Subcutaneous adipose tissue (tissue), 4 donors: ENCODE measurements around the gene LIMK2. TPM values are rescaled to one million over a fixed set of nuclear protein-coding genes. Genes with fewer than 3 reads are reported as not detected.

Source experiments
- CTCF ChIP-seq: fragments of 450-650 bp; IDR thresholded peaks from one replicate; pipeline ENCODE4 v1.5.1; 2016; ENCODE audit warnings: low read depth, mild to moderate bottlenecking, control low read depth, antibody characterized with exemption, moderate library complexity
- total RNA-seq, 4 donors: library from RNA; depleted of rRNA; stranded (reverse); fragments of >200 nt; gene quantifications; one replicate each; pipeline ENCODE4 v1.1.0, GENCODE V29; 2016

The LIMK2 gene
- total RNA-seq, 4 donors from 2014 or later: 15.4 to 26.4 (median 22.6) TPM

DNA sequence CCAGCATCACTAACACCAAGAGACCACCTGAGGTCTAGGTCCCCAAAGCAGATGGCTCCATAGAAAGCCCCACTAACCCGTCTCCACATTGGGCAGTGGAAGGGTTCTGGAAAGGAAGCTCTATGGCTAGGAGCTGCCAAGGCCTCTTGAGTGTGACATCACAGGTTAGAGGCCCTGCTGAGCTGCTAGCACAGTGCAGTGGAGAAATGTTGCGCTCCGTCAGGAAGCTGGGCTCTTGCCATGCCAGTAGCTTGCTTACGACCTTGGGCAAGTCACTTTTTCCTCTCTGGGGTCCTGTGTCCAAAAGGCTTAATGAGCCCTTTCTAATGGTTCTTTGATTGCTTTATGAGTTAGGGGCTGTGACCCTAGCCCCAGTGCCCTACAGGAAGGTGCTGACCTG is 69.6 kb downstream of the LIMK2 start:
- no peak for TF ChIP-seq CTCF

DNA sequence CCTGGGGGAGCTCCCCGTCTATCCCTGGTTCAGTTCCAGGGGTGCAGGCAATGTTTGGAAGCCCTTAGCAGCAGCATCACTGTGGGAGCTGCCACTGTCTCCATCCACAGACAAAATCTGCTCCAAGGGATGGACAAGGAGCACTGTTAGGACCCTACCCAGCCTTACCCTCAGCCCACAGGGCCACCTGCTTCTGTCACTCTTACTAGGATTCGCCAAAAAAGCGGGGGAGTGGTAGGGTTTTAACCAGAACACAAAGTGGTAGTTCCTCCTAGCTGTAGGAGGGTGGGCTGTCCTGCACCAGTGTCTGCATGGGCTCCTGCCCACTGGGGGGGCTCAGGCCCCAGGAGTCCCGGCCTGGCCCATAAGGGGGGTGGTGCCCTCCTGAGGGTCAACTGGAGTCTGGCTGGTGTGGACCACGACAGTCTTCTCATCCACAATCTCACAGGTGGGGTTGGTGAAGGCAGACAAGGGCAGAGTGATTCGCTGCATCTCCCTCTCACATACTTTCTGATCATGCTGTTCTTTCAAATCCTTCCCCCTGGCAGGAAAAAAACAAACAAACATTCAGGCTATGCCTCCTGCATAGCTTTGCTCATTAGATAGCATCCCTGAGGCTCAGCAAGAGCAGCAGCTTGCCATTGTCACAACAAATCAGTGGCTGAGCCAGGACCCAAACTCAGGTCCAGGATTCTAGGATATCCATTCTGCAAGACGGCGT is 70.8 kb downstream of the LIMK2 start:
- TF ChIP-seq CTCF: no peak

DNA sequence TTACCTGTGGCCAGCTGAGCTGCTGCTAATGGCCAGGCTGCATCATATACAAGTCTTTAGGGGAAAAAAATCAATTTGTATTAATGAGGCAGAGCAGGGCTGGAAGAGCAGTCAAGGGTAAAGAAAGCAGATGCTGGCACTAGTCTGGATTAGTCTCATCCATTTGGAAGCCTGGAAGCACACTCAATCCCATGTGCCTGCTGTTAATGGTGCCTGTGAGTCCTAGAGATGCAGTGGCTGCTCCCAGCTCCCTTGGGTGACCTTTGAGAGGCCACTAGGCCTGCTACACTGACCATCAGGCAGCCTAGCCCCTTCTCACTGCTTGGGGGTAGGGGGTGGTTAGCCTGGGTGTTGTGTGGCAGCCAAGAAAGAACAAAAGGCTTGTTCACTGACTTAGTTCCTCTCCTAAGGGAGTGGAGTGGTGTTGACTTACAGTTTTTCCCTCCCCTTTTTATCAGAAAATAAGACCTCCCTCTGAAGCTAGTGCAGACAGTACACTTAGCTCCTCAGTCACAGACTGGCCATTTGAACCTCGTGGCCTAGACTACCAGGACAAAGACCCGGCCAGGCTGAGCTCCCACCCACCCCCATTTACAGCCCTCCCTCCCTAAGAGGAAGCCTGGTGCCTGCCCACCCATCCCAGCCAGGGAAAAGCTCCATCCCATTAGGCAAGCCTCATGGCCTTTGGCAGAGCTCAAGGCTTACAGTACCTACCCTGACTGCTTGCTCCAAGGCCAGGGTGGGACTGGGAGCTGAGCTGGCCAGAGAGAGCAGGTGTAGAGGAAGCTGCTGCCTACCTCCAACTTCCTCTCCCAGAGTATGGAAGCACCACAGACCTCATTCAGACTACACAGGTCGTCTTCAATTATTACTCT is 72.4 kb downstream of the LIMK2 start:
- TF ChIP-seq CTCF: no peak

GRCh38 chr22:31286360-31287255 is 74.5 kb downstream of the LIMK2 start:
- no peak for TF ChIP-seq CTCF

GRCh38 chr22:31287818-31288495 is 75.9 kb downstream of the LIMK2 start:
- no peak for TF ChIP-seq CTCF

DNA sequence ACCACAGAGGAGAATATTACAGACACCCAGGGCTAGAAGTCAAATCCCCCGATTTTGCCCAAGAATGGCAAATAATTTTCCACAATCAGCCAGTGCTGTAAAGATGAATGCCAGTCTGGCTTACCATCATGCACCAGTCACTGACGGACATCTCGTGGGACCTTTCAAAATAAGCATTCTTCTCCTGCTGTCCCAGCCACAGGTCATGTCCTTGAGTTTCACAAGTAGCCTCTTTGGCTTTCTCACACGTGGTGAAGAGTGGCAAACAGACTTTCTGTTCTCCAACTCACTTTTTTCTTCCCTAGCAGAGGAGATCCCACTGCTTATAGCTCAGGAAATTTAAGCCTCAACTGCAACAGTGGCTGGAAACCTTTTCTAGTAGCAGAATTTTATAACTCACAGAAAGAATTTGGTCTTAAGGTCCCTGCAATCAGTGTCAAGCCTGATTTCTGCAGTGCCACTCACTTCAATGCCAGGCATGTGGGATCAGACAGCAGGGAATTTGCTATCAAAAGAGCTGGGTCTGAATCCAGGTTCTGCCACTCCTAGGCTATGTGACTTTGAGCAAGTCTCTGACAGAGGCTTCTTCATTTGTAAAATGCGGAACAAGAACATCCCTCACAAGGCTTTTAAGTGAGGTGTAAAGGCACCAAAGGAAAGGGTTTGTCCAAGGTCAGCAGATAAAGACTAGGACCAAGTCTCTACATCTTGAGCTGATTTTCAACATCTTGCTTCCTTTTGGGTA is 76.6 kb downstream of the LIMK2 start:
- TF ChIP-seq CTCF: no peak
